Stomach (tissue), 9 donors: ENCODE measurements around the gene SMIM41. TPM values are rescaled to one million over a fixed set of nuclear protein-coding genes. Genes with fewer than 3 reads are reported as not detected.

Experiments used
- DNase-seq, 2 donors: peaks; one replicate each; pipeline versions ENCODE4 v3.0.0 to v3.0.0-alpha.2; 2013 to 2019
- H3K27ac ChIP-seq, 5 donors: fragments of 200-600 bp in 4 of 5; sonication (generic) in 4 of 5; one replicate each; pipeline ENCODE4 v1.5.1; 2013 to 2019; ENCODE audit warnings: mild to moderate bottlenecking in 1 of 5, moderate library complexity in 1 of 5
- H3K27me3 ChIP-seq, 3 donors: fragments of 200-600 bp; sonication (generic); one replicate each; pipeline ENCODE4 v1.5.1; 2017 to 2019; ENCODE audit warnings: mixed run types in 1 of 3
- H3K36me3 ChIP-seq, 4 donors: fragments of 200-600 bp; sonication (generic); 1 replicate in 3 of 4; 2 replicates in 1 of 4; pipeline ENCODE4 v1.5.1; 2016 to 2019
- H3K4me1 ChIP-seq, 4 donors: fragments of 200-600 bp; sonication (generic); one replicate each; pipeline ENCODE4 v1.5.1; 2016 to 2019
- H3K4me3 ChIP-seq, 4 donors: fragments of 200-600 bp; sonication (generic) in 3 of 4; one replicate each; pipeline ENCODE4 v1.5.1; 2016 to 2019; ENCODE audit warnings: mild to moderate bottlenecking in 1 of 4
- H3K9me3 ChIP-seq, 4 donors: fragments of 200-600 bp; sonication (generic); one replicate each; pipeline ENCODE4 v1.5.1; 2016 to 2019
- EP300 ChIP-seq: sonication (generic); formaldehyde crosslinking; IDR thresholded peaks from one replicate; pipeline ENCODE4 v1.6.1; 2017; ENCODE audit warnings: antibody characterized with exemption
- POLR2A ChIP-seq, 4 donors: fragments of 450-650 bp; IDR thresholded peaks; one replicate each; pipeline ENCODE4 v1.6.1; 2016; ENCODE audit warnings: antibody characterized with exemption in 4 of 4, control low read depth in 2 of 4, mild to moderate bottlenecking in 1 of 4, moderate library complexity in 1 of 4
- POLR2AphosphoS5 ChIP-seq, 3 donors: sonication (generic); formaldehyde crosslinking; IDR thresholded peaks; one replicate each; pipeline ENCODE4 v1.6.1; 2016; ENCODE audit warnings: antibody characterized with exemption in 3 of 3
- WGBS, 5 donors: extraction: QIAGEN DNeasy Blood & Tissue Kit in 3 of 5; methylation state at CpG; one replicate each; pipeline versions ENCODE4 v1.1.5 to v1.1.7; 2013 to 2018; 5-methylcytosine and 5-hydroxymethylcytosine counted together
- intact Hi-C: fragments of 100-400 bp; cut with DNase I; formaldehyde crosslinking; loops from one replicate; pipeline ENCODE4 v1.15.1; 2023; ENCODE audit warnings: low total_unique reads
- polyA plus RNA-seq, 3 donors: library from polyadenylated mRNA; stranded (reverse); fragments of 200-250 nt; gene quantifications; one replicate each; pipeline ENCODE4 v1.2.3, GENCODE V29; 2013
- total RNA-seq, 5 donors: library from RNA; depleted of rRNA; stranded (reverse); fragments of >200 nt; gene quantifications; one replicate each; pipeline versions ENCODE4 v1.1.0 to v1.2.3, GENCODE V29; 2014 to 2016
- TF ChIP-seq, protein P1 (sequence below), 7 experiments: fragments of 450-650 bp in 4 of 7; fragments of 200-600 bp in 3 of 7; sonication (generic) in 3 of 7; IDR thresholded peaks; one replicate each; pipeline ENCODE4 v1.5.1; 2016 to 2019; ENCODE audit warnings: antibody characterized with exemption in 7 of 7, control low read depth in 2 of 7, mild to moderate bottlenecking in 1 of 7
- donor health status: healthy with polysubstance abuse.
- donor health status: Bipolar disorder and iron deficiency.
- donor health status: healthy.

Gene SMIM41
- total and polyA plus RNA-seq, 8 donors, result 1.1 to 21.6 (median 6.5) TPM; not detected in 1

DNA sequence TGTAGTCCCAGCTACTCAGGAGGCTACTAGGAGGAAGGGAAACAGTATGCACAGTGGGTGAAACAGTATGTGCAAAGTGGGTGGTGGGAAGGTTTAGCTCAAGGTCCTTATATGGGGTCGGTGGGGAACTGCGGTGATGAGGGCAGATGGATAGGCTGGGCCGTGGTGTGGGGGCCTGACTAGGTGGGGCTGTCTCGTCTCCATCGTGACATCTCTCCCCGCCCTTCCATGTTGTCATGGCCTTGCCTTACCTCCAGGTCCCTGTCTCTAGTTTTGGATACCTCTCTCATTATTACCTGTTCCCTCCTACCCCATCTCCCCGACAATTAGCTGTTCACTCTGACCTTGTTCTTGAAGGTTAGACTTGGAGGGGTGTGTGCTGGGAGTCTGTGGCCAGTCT is 32.6 kb upstream of the SMIM41 start:
- peak overlapping the region in 1 of 5 donors; percentile 92 for H3K27ac ChIP-seq

DNA sequence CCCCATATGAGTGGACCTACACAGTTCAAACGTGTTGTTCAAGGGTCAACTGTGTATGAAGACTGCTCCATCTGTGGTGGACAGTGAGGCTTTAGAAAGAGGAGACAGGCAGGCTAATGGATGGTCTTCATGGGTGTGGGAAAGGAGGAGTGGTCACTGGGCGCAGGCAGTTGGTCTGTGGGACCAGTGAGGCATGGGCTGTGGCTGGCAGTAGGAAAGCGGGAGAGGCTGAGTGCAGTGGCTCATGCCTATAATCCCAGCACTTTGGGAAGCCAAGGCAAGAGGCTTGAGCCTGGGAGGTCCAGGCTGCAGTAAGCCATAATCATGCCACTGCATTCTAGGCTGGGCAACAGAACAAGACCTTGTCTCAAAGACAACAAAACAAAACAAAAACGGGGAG is 30.2 kb upstream of the SMIM41 start:
- TF ChIP-seq, protein P1, sequence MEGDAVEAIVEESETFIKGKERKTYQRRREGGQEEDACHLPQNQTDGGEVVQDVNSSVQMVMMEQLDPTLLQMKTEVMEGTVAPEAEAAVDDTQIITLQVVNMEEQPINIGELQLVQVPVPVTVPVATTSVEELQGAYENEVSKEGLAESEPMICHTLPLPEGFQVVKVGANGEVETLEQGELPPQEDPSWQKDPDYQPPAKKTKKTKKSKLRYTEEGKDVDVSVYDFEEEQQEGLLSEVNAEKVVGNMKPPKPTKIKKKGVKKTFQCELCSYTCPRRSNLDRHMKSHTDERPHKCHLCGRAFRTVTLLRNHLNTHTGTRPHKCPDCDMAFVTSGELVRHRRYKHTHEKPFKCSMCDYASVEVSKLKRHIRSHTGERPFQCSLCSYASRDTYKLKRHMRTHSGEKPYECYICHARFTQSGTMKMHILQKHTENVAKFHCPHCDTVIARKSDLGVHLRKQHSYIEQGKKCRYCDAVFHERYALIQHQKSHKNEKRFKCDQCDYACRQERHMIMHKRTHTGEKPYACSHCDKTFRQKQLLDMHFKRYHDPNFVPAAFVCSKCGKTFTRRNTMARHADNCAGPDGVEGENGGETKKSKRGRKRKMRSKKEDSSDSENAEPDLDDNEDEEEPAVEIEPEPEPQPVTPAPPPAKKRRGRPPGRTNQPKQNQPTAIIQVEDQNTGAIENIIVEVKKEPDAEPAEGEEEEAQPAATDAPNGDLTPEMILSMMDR (IDR thresholded peaks at IDR 0.05), result no peak
- no peak for TF ChIP-seq EP300
- Histone ChIP-seq H3K9me3 (no peaks in the 10 kb centered on the region), H3K4me3 (no peak overlapping the region), H3K36me3 (peaks cover 0 to 6% (median 6%) of the 10 kb centered on the region in 4 donors), H3K27me3 (no peaks in the 10 kb centered on the region), H3K4me1 (peaks cover 50 to 78% (median 60%) of the 10 kb centered on the region in 4 donors), H3K27ac (peak overlapping the region; percentile 17 to 100 (median 98))
- intact Hi-C loops, result no loop called here
- 73 to 83% (median 79%) methylated on average over 4 of the region's 4 CpGs for WGBS, 5 donors
- no peak for DNase-seq

More for the DNA sequence above, 32.6 kb upstream of the SMIM41 start:
- DNase-seq, result no peak
- no peaks in the 10 kb centered on the region for H3K36me3 ChIP-seq
- no peaks in the 10 kb centered on the region for H3K27me3 ChIP-seq
- H3K9me3 ChIP-seq, result no peaks in the 10 kb centered on the region
- 86 to 95% (median 90%) methylated on average over 7 of the region's 7 CpGs for WGBS, 5 donors
- intact Hi-C loops, result no loop called here
- no peak overlapping the region for H3K4me3 ChIP-seq
- H3K4me1 ChIP-seq, result peaks cover 45 to 78% (median 59%) of the 10 kb centered on the region in 4 donors
- TF ChIP-seq, protein P1 (IDR thresholded peaks at IDR 0.05), result no peak
- TF ChIP-seq EP300, result no peak
- TF ChIP-seq POLR2A (IDR thresholded peaks at IDR 0.05), result no peak
- TF ChIP-seq POLR2AphosphoS5 (IDR thresholded peaks at IDR 0.05), result no peak

DNA sequence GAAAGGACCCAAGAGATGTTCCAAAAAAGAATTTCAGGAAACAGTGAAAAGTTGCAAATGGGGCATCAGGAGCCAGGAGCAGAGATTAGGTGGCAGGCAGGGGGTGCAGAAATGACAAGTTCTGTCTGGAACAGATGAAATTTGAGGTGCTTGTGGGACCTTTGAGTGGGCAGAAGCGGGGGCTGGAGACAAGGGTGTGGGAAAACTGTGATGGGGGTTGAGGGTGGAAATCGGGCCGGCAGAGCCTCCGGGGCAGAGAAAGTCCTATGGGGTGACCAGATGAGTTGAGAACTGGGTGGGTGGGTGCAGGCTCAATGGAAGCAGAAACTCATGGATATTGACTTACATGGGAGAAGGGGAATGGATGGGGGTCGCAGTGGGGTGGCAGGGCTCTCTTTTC is 29.8 kb upstream of the SMIM41 start:
- H3K27me3 ChIP-seq, result no peaks in the 10 kb centered on the region
- intact Hi-C loops, result no loop called here
- H3K36me3 ChIP-seq, result peaks cover 4 to 10% (median 10%) of the 10 kb centered on the region in 4 donors
- TF ChIP-seq POLR2AphosphoS5 (IDR thresholded peaks at IDR 0.05) (no peak), EP300 (no peak), POLR2A (IDR thresholded peaks at IDR 0.05) (no peak)
- TF ChIP-seq, protein P1 (IDR thresholded peaks at IDR 0.05), result no peak
- peaks cover 46 to 78% (median 56%) of the 10 kb centered on the region in 4 donors for H3K4me1 ChIP-seq
- peak overlapping the region in 1 of 4 donors; percentile 80 for H3K4me3 ChIP-seq
- DNase-seq, result no peak
- H3K27ac ChIP-seq, result peak overlapping the region; percentile 78 to 100 (median 98)
- no peaks in the 10 kb centered on the region for H3K9me3 ChIP-seq
- 80 to 90% (median 80%) methylated on average over 5 of the region's 5 CpGs for WGBS, 5 donors

DNA sequence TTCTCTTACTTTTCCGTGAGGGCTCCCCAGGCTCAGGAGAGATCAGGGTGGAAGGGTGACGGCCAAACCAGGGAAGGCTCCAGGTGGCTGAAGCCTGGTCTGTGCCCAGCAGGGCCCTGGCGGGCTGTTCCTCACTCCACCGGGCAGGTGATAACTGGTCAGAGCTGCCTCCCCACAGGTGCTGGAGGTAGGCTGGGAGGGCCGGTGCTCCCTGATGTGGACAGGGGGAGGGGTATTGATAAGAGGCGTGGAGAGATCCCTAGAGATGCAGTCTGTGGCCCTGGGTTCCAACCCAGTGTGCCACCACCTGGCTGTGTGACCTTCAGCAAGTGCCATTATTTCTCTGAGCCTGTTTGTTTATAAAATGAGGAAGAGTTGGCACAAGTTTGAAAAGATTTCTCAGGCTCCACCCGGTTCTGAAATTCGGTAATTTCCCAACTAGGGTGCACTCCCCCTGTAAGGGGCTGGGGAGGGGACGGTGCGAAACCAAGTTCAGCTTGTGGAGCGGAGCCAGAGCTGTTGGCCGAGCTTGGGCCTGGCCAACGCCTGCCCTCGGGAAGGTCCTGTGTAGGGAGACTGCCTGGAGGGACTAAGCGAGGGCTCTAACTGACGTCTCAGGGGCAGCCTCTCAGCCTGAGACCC is 29.3 kb upstream of the SMIM41 start:
- TF ChIP-seq EP300 (peak; percentile 52), POLR2AphosphoS5 (IDR thresholded peaks at IDR 0.05) (peak in 1 of 3 donors; percentile 11)
- TF ChIP-seq, protein P1 (IDR thresholded peaks at IDR 0.05), result no peak
- 12 to 28% (median 17%) methylated on average over 14 to 16 of the region's 16 CpGs for WGBS, 5 donors
- Histone ChIP-seq H3K9me3 (no peaks in the 10 kb centered on the region), H3K27ac (peak overlapping the region; percentile 78 to 100 (median 98)), H3K4me1 (peaks cover 42 to 78% (median 53%) of the 10 kb centered on the region in 4 donors), H3K4me3 (peak overlapping the region; percentile 59 to 80 (median 67)), H3K36me3 (peaks cover 9 to 16% (median 16%) of the 10 kb centered on the region in 4 donors), H3K27me3 (no peaks in the 10 kb centered on the region)
- peak; percentile 67 to 75 for DNase-seq
- intact Hi-C loops, result no loop called here
